Measurements from ENCODE around the gene PRADC1. TPM values are rescaled to one million over a fixed set of nuclear protein-coding genes. Genes with fewer than 3 reads are reported as not detected.

PRADC1 gene
- total RNA-seq, 2 experiments from 2014 or later: 11.8 to 12.1 TPM

- Mint-ChIP-seq H3K4me3 (peak within 1 kb of the TSS; percentile 92), H3K27me3 (no peaks in the 10 kb centered on the region), H3K36me3 (ENCODE audit: low read depth) (peaks cover 39% of the 10 kb centered on the region), H3K9me3 (ENCODE audit: low read depth) (no peaks in the 10 kb centered on the region), H3K4me1 (peaks cover 40% of the 10 kb centered on the region), H3K27ac (peak within 1 kb of the TSS; percentile 98)
- ATAC-seq: peak; percentile 77
- ChIA-PET CTCF (interaction anchor here (1.1 to 5.5 kb wide), 4 partner anchors 13 to 56 kb away, joined by 4 to 37 read pairs (median 22); partner anchors contain the start of gene SMYD5), POLR2A (interaction anchor here (0.5 to 2.3 kb wide), 8 partner anchors 10 to 946 kb away, joined by 3 to 9 read pairs (median 4); partner anchors contain the start of genes ALMS1, RAB11FIP5 and TPRKB)
- DNase-seq: peak; percentile 92
- intact Hi-C loops (cut with DNase I, micrococcal nuclease): loop anchor here (1.0 to 10.0 kb wide), 17 partner anchors 20 to 1221 kb away; partner anchors contain the start of genes ALMS1 (in 2 of the 2), EGR4 (in 2 of the 2), FBXO41 (in 2 of the 2) and SFXN5 (in 2 of the 2)
Observed at GRCh38 chr2:73233932-73234832, 1.1 kb upstream of the PRADC1 start, which contains the start of gene CCT7. TSS of gene CCT7 (plus strand) at chr2:73234308. CDS start at chr2:73234379, 71 bp downstream.

- Mint-ChIP-seq H3K4me3 (peak overlapping the region; percentile 92), H3K27me3 (no peaks in the 10 kb centered on the region), H3K4me1 (peaks cover 28% of the 10 kb centered on the region), H3K9me3 (ENCODE audit: low read depth) (no peaks in the 10 kb centered on the region), H3K36me3 (ENCODE audit: low read depth) (peaks cover 32% of the 10 kb centered on the region), H3K27ac (peak overlapping the region; percentile 80)
- ATAC-seq (no peak), DNase-seq (peak; percentile 56)
- ChIA-PET POLR2A (interaction anchor here (0.6 to 2.3 kb wide), 7 partner anchors 10 to 545 kb away, joined by 3 to 9 read pairs (median 5); no protein-coding TSS in a partner anchor), CTCF (interaction anchor here (0.8 to 5.5 kb wide), 6 partner anchors 15 to 888 kb away, joined by 3 to 37 read pairs (median 7); partner anchors contain the start of gene SMYD5)
- intact Hi-C loops (cut with DNase I, micrococcal nuclease): loop anchor here (1.0 to 10.0 kb wide), 8 partner anchors 18 to 966 kb away; partner anchors contain the start of genes SFXN5 (in 2 of the 2), TPRKB (in 2 of the 2), DGUOK (in 1 of the 2) and MOB1A (in 1 of the 2)
Observed at GRCh38 chr2:73232403-73233153, 461 bp downstream of the PRADC1 start.

- Mint-ChIP-seq H3K9me3 (ENCODE audit: low read depth) (no peaks in the 10 kb centered on the region), H3K4me1 (peaks cover 7% of the 10 kb centered on the region), H3K27ac (no peak overlapping the region), H3K36me3 (ENCODE audit: low read depth) (peaks cover 11% of the 10 kb centered on the region), H3K27me3 (no peaks in the 10 kb centered on the region), H3K4me3 (no peak overlapping the region)
- ChIA-PET POLR2A (interaction anchor here (0.5 to 2.3 kb wide), 3 partner anchors 10 to 625 kb away, joined by 3 to 6 read pairs (median 3); no protein-coding TSS in a partner anchor), CTCF (interaction anchor here (0.5 to 2.1 kb wide), 8 partner anchors 8 to 341 kb away, joined by 3 to 10 read pairs (median 4); no protein-coding TSS in a partner anchor)
- DNase-seq (no peak), ATAC-seq (no peak)
- intact Hi-C loops (cut with DNase I, micrococcal nuclease): no loop called here
Observed at GRCh38 chr2:73228631-73229030, 4.4 kb downstream of the PRADC1 start.

GRCh38 chr2:73227086-73227485, 6.0 kb downstream of the PRADC1 start:
- H3K4me3 Mint-ChIP-seq: no peak overlapping the region
- intact Hi-C loops (cut with DNase I, micrococcal nuclease): no loop called here
- DNase-seq (no peak), ATAC-seq (no peak)
- ChIA-PET POLR2A (interaction anchor here (2.3 kb wide), 1 partner anchor 9 kb away, joined by 6 read pairs; no protein-coding TSS in a partner anchor), CTCF (no interaction called here)
- peaks cover 21% of the 10 kb centered on the region for H3K36me3 Mint-ChIP-seq (ENCODE audit: low read depth)
- H3K9me3 Mint-ChIP-seq (ENCODE audit: low read depth): no peaks in the 10 kb centered on the region
- no peak overlapping the region for H3K27ac Mint-ChIP-seq
- H3K4me1 Mint-ChIP-seq: peaks cover 2% of the 10 kb centered on the region
- H3K27me3 Mint-ChIP-seq: no peaks in the 10 kb centered on the region

- H3K4me3 Mint-ChIP-seq: no peak overlapping the region
- peaks cover 34% of the 10 kb centered on the region for H3K36me3 Mint-ChIP-seq (ENCODE audit: low read depth)
- no peaks in the 10 kb centered on the region for H3K27me3 Mint-ChIP-seq
- ChIA-PET POLR2A (interaction anchor here (0.6 kb wide), 1 partner anchor 338 kb away, joined by 3 read pairs; no protein-coding TSS in a partner anchor), CTCF (interaction anchor here (1.8 kb wide), 1 partner anchor 13 kb away, joined by 7 read pairs; no protein-coding TSS in a partner anchor)
- DNase-seq (no peak), ATAC-seq (no peak)
- no peaks in the 10 kb centered on the region for H3K9me3 Mint-ChIP-seq (ENCODE audit: low read depth)
- H3K4me1 Mint-ChIP-seq: peaks cover 2% of the 10 kb centered on the region
- H3K27ac Mint-ChIP-seq: no peak overlapping the region
- intact Hi-C loops (cut with DNase I, micrococcal nuclease): no loop called here
Observed at GRCh38 chr2:73225513-73226360, 7.3 kb downstream of the PRADC1 start.

- H3K4me3 Mint-ChIP-seq: no peak overlapping the region
- DNase-seq (no peak), ATAC-seq (no peak)
- no peaks in the 10 kb centered on the region for H3K4me1 Mint-ChIP-seq
- no peaks in the 10 kb centered on the region for H3K9me3 Mint-ChIP-seq (ENCODE audit: low read depth)
- H3K27ac Mint-ChIP-seq: no peak overlapping the region
- POLR2A ChIA-PET: interaction anchor here (0.7 kb wide), 1 partner anchor 270 kb away, joined by 3 read pairs; no protein-coding TSS in a partner anchor
- CTCF ChIA-PET: interaction anchor here (0.6 to 0.8 kb wide), 2 partner anchors 136 to 247 kb away, joined by 3 read pairs; no protein-coding TSS in a partner anchor
- H3K27me3 Mint-ChIP-seq: no peaks in the 10 kb centered on the region
- peaks cover 36% of the 10 kb centered on the region for H3K36me3 Mint-ChIP-seq (ENCODE audit: low read depth)
- intact Hi-C loops (cut with DNase I, micrococcal nuclease): no loop called here
Observed at GRCh38 chr2:73223821-73224220, 9.2 kb downstream of the PRADC1 start.

- ChIA-PET POLR2A (interaction anchor here (1.0 kb wide), 1 partner anchor 10 kb away, joined by 6 read pairs; no protein-coding TSS in a partner anchor), CTCF (interaction anchor here (1.1 to 2.4 kb wide), 3 partner anchors 11 to 325 kb away, joined by 3 to 11 read pairs (median 4); partner anchors contain the start of genes CCT7 and PRADC1)
- H3K4me3 Mint-ChIP-seq: no peak overlapping the region
- H3K27ac Mint-ChIP-seq: no peak overlapping the region
- DNase-seq (no peak), ATAC-seq (no peak)
- peaks cover 28% of the 10 kb centered on the region for H3K36me3 Mint-ChIP-seq (ENCODE audit: low read depth)
- no peaks in the 10 kb centered on the region for H3K9me3 Mint-ChIP-seq (ENCODE audit: low read depth)
- intact Hi-C loops (cut with DNase I, micrococcal nuclease): loop anchor here in 1 of 2 experiments (10.0 kb wide), 1 partner anchor 1617 kb away; the partner anchor contains the start of gene HK2
- no peaks in the 10 kb centered on the region for H3K27me3 Mint-ChIP-seq
- peaks cover 24% of the 10 kb centered on the region for H3K4me1 Mint-ChIP-seq
Observed at GRCh38 chr2:73218298-73218697, 14.7 kb downstream of the PRADC1 start.

- H3K27ac Mint-ChIP-seq: no peak overlapping the region
Observed at GRCh38 chr2:73217826-73218225, 15.2 kb downstream of the PRADC1 start.

GRCh38 chr2:73217160-73217559, 15.9 kb downstream of the PRADC1 start:
- CTCF ChIA-PET: interaction anchor here (2.4 kb wide), 1 partner anchor 17 kb away, joined by 11 read pairs; the partner anchor contains the start of genes CCT7 and PRADC1
- ATAC-seq (no peak), DNase-seq (no peak)
- peaks cover 22% of the 10 kb centered on the region for H3K36me3 Mint-ChIP-seq (ENCODE audit: low read depth)
- peak overlapping the region; percentile 22 for H3K27ac Mint-ChIP-seq
- H3K4me3 Mint-ChIP-seq: no peak overlapping the region
- intact Hi-C loops (cut with DNase I, micrococcal nuclease): loop anchor here in 1 of 2 experiments (10.0 kb wide), 1 partner anchor 1618 kb away; the partner anchor contains the start of gene HK2
- no peaks in the 10 kb centered on the region for H3K27me3 Mint-ChIP-seq
- POLR2A ChIA-PET: no interaction called here
- H3K9me3 Mint-ChIP-seq (ENCODE audit: low read depth): no peaks in the 10 kb centered on the region
- peaks cover 33% of the 10 kb centered on the region for H3K4me1 Mint-ChIP-seq

More at GRCh38 chr2:73217826-73218225, 15.2 kb downstream of the PRADC1 start:
- Mint-ChIP-seq H3K4me3 (no peak overlapping the region), H3K9me3 (ENCODE audit: low read depth) (no peaks in the 10 kb centered on the region), H3K36me3 (ENCODE audit: low read depth) (peaks cover 27% of the 10 kb centered on the region), H3K4me1 (peaks cover 28% of the 10 kb centered on the region), H3K27me3 (no peaks in the 10 kb centered on the region)
- ATAC-seq (no peak), DNase-seq (no peak)
- intact Hi-C loops (cut with DNase I, micrococcal nuclease): loop anchor here in 1 of 2 experiments (10.0 kb wide), 1 partner anchor 1617 kb away; the partner anchor contains the start of gene HK2
- ChIA-PET CTCF (interaction anchor here (1.1 to 2.4 kb wide), 3 partner anchors 11 to 325 kb away, joined by 3 to 11 read pairs (median 4); partner anchors contain the start of genes CCT7 and PRADC1), POLR2A (interaction anchor here (1.0 kb wide), 1 partner anchor 10 kb away, joined by 6 read pairs; no protein-coding TSS in a partner anchor)
